HG03108 (cell line): Measurements from ENCODE around the gene SHROOM3.
"Not testable (repeated sequence)": the region's sequence is repeated elsewhere in the genome, so short reads cannot be mapped to it uniquely, and the experiment has no call there.

Experiments
- ATAC-seq: cut with Tn5 transposase; IDR thresholded peaks from one replicate; pipeline ENCODE4 v1.9.1; 2021; ENCODE audit warnings: moderate library complexity; ENCODE audit not compliant: unreplicated experiment

SHROOM3 gene

DNA sequence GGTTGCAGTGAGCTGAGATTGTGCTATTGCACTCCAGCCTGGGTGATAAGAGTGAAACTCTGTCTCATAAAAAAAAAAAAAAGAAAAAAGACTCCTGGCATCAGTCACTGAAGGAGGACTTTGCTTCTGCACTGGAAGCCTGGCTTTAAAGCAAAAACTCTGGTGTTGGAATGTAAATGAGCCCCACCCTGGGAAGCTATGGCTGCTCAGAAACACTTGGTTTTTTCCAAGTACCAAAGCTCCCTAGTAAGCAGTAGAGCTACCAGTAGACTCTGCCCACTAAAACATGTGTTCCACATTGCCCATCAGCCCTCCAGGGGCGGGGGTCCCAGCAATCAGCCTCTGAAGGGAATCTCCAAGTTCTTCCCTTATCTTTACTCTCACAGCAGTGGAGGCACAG, 154.4 kb downstream of the SHROOM3 start:
- no peak for ATAC-seq

DNA sequence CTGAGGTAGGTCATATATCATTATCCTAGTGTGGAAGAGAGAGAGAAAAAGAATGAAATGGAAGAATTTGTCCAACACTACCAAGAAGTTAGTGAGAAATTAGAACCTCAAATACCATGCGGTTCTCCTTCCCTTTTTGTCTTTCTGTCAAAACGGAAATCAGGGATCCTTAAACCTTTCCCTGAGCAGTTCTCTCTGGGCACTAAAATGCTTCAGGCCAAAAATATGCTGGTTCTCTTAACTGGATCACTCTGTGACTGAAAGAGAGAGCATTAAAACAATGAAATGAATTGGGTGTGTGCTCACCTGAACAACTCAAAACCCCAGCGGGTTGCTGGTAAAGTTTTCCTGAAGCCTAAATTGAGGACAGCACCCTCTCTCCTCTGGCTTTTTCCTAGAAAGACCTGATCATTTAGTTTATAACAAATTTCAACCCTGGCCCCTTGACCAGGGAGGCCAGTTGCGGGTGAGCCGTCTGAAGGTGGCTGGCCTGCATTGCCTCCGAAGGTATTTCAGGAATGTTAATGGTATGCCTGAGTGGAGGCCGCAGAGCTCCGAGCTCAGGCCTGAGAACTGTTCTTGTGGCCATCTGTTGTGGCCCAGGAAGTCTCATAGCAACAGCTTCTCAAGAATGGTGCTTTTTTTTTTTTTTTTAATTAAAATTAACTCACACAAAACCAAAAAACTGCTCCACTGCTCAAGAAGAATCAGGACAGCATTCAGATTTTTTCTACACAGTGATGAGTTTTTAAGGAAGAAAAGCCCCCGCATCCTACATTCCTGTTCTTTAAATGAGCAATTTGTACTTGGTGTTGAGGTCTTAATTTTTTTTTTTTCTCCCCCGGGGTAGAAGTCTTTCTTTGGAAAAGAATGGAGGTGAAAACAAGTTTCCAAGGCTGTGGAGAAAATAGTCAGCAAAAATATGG, 155.1 kb downstream of the SHROOM3 start:
- ATAC-seq, result no peak

DNA sequence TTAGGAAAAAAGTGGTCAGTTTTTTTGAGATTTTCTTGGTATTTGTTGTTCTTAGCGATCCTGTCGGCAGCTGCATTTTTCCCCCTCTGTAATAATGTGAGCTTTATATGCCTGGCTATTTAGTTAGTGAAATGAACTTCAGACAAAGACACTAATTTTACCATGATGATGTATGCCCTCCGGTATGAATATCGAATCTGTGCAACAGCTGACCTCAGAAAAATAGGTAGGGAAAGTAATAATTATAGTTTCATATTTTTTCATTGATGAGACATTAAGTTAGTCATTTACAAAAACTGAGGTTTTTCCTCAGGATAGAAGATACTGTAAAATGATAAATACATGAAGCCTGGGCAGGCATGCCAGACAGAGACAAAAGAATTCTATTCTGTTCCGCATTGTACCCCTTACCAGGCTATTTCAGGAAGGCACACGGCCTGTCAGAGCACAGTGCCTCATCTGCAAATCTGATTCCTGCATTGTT, 155.8 kb downstream of the SHROOM3 start:
- no peak for ATAC-seq

DNA sequence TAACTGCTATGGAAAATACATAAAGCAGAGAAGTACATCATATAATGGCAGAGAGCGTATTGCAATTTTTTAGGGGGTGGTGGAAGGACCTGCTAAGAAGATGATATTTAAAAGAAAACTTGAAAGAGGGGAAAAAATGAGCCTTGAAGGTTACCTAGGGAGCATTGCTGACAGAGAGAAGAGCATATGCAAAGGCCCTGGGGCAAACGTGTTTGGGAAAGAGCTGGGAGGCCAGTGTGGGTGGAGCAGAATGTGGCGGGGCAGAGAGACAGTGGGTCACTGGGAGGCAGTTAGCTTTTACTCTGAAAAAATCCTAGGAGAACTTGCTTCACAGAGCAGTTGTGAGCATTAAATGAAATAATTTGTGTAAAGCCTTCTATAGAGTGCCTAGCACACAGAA, 157.0 kb downstream of the SHROOM3 start:
- no peak for ATAC-seq

DNA sequence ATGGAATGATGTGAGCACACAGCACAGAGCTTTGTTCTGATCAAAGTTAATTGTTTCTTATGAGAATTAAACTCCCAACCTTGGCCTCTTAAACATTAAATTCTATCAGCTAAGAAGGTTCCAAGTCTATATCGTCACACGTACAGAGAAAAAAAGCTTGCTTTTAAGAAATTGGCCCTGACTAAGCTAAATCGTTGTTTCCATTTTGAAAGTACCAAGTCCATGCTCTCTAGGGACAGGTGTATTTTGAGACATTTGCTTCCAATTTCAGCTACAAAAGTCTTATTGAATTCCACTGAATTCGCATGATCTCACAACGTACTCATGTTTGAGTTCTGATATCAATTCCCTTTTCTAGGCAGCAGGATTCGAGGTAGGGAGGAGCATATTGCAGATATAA, 157.4 kb downstream of the SHROOM3 start:
- ATAC-seq, result no peak

DNA sequence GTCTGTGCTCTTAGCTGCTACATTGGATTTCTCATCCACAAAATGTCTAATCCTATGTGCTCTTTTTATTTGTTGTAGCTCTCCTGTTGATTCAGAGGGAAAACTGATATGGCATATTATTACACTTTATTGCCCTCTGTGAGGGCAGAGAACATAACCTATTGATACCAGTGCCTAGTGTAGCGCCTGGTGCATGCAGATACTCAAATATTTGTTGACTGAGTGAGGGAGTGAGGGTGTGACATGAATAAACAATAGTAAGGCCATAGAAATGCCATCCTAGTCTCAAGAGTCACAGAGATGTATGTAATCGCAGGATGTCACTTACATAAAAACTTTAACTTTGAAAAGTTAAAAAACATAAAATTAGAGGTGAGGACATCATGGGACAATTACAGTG, 159.1 kb downstream of the SHROOM3 start:
- ATAC-seq, result no peak

DNA sequence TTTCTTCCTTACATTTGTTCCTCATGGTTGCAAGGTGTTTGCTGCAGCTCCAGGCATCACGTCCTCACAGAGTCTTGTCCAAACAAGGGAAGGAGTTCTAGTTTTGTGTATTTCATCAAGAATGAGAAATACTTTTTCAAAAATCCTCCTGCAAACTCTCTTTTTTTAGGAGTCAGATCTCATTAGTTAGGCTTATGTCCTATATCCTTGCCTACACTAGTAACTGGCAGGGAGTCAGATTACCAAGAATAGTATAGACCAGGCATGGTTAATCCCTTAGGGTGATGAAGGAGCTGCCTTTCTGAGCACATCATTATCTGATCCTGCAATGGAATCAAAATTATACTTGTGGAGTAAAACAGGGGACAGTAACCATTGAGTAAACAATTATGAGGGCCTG, 160.4 kb downstream of the SHROOM3 start:
- ATAC-seq, result no peak

DNA sequence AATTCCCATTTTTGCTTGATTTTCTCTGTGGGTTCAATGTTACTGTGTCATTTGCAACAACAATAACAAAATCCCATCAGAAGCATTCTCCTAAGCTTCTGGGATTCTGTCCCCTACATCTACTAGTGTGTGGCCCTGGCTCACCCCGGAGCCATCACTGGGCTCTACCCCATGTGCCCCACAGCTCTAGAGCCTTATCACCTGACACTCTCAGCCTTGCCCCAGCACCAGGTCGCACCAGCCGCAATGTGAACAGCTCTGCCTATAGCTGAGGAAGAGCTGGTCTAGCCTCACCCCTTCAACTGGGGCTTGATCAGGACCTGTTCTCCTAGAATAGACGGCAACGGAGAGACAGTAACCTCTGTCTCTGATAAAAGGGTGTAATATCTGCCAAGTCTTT, 161.7 kb downstream of the SHROOM3 start:
- ATAC-seq, result no peak

DNA sequence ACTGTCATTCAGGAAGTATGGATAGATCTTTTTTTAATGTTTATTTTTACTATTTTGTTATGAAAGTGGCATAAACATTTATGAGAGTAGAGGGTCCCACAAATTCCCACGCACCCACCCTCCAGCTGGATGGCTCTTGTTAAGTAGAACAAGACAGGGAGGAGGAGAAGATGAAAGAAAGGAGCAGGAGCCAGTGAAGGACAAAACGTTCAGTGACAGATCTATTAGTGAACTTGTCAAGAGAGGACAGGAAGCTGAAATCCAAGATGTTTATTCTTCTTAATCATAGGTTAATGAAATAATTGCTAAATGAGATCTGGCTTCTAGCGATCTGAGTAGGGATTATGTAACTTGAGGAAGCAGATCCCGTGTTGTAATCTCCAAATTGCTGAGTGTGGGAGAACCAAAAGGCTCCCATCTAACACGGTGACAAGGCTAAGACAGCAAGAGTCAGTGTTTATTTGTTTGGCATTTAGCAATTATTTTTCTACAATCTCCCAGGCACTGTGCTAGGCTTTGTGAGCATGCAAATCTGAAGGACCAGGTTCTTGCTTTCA, 162.5 kb downstream of the SHROOM3 start:
- no peak for ATAC-seq

DNA sequence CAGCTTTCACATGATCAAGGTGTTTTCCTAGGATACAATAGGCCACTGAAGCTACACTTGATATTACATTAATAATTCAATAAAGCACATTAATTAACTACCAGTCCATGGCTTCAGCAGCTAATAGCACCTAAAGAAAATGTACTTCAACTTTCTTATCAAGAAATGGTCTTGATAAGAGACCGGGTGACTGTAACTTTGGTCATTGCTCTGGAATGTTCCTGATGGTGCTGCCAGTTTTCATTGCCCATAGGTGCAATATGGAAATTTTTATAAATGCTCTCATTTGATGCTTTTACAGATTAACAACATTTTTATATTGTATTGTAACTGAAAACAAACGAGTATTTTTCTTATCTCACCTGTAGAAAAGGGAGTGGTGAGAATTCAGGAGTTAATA, 165.4 kb downstream of the SHROOM3 start:
- ATAC-seq, result no peak

DNA sequence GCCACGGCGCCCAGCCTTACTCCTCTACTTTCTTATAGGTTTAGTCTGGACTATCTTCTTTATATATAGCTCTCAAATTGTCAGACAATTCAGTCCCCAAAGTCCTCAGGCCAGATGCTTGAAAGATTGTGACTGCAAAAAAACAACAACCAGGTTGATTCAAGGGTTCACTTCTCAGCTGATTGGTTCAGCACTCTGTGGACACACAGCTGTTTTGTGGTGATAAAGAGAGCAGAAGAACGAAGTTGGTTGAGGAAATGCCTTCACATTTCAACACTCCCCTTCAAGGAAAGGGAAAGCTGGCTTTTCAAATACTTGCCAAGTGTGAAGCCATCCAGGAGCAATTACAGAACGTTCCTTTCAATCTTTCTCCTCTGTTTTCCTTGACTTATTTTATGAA, 166.8 kb downstream of the SHROOM3 start:
- ATAC-seq, result no peak

DNA sequence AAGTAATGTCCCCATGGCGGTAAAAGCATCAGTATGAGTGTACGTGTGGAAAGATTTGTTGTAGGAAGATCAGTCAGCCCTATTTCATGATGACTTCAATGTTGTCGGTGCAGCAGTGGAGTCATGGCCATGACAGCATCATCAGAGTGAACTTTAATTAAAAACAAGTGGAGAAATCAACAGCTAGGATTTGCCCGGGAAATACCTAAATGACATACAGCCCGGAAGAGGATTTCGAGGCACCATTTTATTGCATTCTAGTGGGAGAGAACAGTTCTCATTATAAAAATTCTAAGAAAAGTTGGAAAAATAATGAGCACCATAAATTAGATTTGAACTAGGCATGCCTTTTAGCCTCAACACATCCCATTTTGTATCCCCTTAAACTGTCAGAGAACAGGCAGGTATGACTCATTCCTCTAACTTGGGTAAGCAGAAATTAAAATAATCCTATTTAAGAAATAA, 170.1 kb downstream of the SHROOM3 start:
- ATAC-seq, result no peak

DNA sequence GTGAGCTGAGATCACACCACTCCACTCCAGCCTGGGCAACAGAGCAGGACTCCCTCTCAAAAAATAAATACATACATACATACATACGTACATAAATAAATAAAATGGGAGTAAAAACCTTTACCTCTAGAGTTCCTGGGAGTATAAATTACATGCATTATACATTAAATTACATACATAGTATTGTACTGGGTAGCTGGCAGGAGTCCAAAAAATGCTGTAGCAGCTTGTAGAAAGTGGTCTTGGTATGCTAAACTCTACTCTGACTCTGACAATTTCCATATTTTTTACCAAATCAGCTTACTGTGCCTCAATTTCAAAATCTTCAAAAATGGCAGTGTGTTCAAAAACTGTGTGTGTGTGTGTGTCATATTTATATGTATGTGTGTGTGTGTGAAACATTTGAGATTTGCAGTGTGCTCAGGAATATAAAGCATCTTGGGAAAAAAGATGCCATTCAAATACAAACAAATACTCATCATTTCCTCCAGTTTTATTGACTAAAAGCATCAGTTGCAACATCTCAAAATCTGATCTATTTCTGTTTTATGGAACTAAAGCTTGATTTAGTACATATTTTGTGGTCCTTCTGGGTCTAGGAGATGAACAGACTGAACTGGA, 171.7 kb downstream of the SHROOM3 start:
- no peak for ATAC-seq

DNA sequence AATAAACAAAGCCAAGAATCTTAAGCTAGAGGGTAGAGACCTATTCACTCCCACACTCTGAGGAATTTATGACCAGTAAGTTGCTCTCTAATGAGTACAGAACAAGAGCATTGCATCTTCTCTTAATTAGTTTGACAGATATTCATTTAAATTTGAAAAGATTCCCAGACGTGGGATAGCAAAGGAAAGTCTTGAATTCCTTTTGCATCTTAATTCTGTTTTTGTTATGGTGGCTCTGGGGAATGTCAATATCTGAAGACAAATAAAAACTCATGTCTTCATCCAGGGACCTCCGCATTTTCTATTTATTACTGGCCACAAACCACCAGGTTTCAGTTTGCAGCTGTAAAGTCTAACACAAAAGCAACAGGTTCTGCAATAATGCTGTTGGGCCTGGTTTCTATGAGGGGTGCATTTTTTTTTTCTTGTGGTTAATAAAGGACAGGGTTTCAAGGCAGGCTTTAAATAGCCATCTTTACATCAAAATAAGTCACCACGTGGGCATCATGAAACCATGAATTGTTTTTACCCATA, 172.3 kb downstream of the SHROOM3 start:
- peak; percentile 92 for ATAC-seq

DNA sequence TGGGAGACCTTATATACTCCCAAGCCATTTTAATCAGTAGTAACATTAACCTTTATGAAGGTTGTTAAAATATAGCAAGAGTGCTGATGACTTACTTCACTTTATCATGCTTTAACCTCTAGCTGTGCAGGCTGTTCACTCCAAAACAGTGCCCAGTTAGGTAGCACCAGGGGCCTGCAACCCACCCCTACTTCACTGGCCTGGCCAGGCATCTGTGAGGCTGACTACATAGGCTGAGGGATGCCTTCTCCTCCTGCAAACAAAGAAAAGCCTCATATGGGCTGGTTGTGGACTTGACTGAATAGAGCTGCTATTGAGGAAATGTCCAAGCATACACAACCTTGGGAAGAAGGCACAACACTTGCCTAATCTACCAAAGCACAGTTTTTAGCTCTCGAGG, 172.8 kb downstream of the SHROOM3 start:
- peak; percentile 11 for ATAC-seq

DNA sequence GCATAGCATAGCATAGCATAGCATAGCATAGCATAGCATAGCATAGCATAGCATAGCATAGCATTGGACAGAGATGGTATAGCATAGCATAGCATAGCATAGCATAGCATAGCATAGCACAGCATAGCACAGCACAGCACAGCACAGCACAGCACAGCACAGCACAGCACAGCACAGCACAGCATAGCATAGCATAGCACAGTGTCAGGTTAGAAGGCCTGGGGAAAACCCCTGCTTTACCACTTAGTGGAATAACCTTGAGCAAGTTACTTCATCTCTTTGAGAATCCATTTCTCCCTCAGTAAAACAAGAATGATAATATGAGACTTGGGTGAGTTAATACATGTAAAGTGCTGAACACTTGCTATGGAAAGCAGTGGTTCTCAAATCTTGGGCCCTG, 173.5 kb downstream of the SHROOM3 start:
- not testable (repeated sequence) for ATAC-seq

DNA sequence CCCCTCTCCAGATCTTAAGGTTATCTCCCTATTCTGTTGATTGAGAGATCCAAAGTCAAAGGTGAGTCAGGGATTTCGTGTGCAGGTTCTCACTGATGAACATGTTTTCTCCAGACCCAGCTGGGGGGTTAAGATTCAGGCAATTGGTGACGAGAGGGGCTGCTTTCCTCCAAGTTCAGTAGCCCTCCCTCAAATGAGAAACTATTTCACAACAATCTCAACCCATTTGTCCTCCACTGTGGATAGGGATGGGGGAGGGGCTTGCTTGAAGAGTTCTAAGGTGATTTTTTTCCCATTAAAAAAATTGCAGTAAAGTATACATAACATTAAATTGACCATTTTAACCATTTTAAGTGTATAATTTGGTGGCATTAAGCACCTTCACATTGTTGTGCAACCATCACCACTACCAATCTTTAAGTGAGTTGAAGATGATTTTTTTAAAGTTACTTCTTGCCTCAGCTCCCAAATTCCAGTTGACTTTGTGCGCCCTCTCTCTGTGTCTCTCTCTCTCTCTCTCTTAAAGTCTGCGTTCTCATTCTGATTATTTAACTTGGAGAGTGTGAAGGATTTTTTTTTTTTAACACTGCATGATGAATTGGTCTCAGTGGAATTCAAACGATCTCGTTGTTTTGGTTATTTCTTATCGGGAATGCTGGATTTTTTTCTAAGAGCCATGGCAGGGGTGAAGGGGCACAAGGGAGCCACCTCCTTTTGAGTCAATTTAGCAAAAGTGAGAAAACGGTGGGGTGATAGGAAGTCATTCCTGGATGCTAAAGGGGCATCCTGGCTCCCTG, 175.9 kb downstream of the SHROOM3 start:
- no peak for ATAC-seq

DNA sequence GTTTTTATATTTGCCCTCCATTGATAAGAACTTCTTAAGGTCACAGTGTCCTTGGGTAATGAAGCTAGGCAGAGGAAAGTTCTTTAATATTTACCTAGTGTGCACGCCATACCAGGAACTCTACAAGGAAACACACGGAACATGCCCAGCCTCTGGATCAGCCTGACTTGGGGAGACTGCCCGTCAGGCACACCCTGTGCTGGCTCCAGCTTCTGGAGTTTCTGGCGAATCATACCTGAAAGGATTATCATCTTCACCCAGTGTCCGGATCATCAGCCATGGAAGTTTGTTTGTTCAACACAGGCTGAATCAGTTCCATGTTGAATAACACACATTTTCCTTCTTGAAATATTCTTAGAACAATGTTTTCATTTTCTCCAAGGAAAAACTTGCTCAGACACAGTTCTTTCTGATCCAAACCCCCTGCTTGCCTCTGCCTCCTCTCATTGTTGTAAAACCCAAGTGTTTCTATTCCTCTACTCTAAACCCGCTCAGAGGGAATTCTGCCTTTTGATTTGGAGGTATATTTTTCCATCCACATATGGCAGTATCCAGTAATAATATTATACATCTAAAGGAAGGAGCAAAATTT, 176.7 kb downstream of the SHROOM3 start:
- no peak for ATAC-seq

DNA sequence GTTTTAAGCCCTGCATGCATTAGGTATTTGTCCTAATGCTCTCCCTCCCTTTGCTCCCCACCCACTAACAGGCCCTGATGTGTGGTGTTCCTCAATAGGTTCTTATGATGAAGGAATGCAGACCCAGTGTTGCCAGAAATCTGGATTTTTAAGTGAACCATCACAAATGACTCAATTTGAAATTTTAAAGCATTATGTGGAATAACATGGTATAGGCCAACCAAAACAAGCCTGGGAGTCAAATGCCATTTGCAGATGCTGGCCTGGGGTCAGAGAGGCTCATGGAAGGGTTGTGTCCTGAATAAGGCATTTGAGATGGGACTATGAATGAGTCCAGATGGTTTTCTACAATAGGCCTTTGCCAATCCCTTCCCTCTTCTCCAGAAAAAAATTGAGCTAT, 179.6 kb downstream of the SHROOM3 start:
- no peak for ATAC-seq

DNA sequence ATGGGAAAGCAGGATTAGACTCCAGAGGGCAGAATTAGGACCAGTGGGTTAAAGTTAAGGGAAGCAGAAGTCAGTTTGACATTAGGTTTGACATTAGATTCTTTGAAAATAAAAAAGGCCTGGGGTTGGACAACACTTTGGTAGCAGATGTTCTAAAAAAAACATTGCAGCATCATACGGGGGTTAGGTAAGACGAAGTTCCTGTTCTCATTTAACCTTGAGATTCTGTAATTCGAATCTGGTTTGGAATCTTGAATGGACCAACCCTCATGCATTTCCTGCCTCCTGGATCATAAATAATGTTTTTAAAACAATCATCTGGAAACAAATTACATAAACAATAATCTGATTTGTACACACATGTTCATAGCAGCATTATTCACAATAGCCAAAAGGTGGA, 181.0 kb downstream of the SHROOM3 start:
- ATAC-seq, result no peak
